ENCODE data around the gene NEGR1.

NEGR1 gene

DNA sequence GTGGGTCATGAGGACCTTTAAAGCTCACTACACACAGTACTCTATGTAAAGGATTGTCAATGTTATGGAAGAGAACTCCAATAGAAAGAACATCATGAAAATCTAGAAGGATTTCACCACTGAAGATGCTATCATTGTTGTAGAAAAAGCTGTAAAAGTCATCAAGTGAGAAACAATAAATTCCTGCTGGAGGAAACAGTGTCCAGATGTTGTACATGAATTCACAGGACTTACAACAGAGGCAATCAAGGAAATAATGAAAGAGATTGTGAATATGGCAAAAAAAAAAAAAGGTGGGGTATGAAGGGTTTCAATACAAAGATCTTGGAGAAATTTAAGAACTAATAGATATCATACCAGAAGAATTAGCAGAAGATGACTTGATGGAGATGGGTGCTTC lies 846.4 kb downstream of the NEGR1 start:
- no peak for DNase-seq (ENCODE audit: low read depth)
- no peak for TF ChIP-seq POLR2A (IDR thresholded peaks at IDR 0.05; ENCODE audit: extremely low read depth, insufficient read length)
- no peak for TF ChIP-seq MYC (IDR thresholded peaks at IDR 0.05; ENCODE audit: low read depth, low read length)
- TF ChIP-seq, protein P1, sequence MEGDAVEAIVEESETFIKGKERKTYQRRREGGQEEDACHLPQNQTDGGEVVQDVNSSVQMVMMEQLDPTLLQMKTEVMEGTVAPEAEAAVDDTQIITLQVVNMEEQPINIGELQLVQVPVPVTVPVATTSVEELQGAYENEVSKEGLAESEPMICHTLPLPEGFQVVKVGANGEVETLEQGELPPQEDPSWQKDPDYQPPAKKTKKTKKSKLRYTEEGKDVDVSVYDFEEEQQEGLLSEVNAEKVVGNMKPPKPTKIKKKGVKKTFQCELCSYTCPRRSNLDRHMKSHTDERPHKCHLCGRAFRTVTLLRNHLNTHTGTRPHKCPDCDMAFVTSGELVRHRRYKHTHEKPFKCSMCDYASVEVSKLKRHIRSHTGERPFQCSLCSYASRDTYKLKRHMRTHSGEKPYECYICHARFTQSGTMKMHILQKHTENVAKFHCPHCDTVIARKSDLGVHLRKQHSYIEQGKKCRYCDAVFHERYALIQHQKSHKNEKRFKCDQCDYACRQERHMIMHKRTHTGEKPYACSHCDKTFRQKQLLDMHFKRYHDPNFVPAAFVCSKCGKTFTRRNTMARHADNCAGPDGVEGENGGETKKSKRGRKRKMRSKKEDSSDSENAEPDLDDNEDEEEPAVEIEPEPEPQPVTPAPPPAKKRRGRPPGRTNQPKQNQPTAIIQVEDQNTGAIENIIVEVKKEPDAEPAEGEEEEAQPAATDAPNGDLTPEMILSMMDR (IDR thresholded peaks at IDR 0.05; ENCODE audit: low read depth, low read length): no peak
- no peak for TF ChIP-seq MAX (IDR thresholded peaks at IDR 0.05; ENCODE audit: low read depth, low read length)
- no peak overlapping the region for H3K4me3 ChIP-seq (ENCODE audit: low read depth, low read length)

DNA sequence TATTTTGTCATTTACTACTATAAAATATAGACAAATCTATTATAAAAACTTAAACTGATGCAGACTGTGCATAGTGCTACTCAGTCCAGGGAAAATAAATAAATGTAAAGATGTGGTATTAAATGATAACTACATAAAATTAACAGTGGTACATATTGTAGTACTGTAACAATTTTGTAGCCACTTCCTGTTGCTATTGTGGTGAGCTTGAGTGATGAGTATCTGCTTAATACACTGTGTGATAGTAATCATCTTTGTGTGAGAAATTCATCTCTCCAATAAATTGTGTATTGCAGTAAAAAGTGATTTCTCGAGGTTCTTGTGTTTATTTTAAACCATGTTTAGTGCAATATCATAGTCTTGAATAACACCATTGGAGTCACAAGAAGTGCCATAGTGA lies 848.1 kb downstream of the NEGR1 start:
- DNase-seq (ENCODE audit: low read depth): no peak
- TF ChIP-seq MYC (IDR thresholded peaks at IDR 0.05; ENCODE audit: low read depth, low read length): no peak
- TF ChIP-seq, protein P1 (IDR thresholded peaks at IDR 0.05; ENCODE audit: low read depth, low read length): no peak
- TF ChIP-seq POLR2A (IDR thresholded peaks at IDR 0.05; ENCODE audit: extremely low read depth, insufficient read length): no peak
- no peak for TF ChIP-seq MAX (IDR thresholded peaks at IDR 0.05; ENCODE audit: low read depth, low read length)
- no peak overlapping the region for H3K4me3 ChIP-seq (ENCODE audit: low read depth, low read length)

GRCh38 chr1:71428029-71428428 lies 854.3 kb downstream of the NEGR1 start:
- TF ChIP-seq MYC (IDR thresholded peaks at IDR 0.05; ENCODE audit: low read depth, low read length) (no peak), POLR2A (IDR thresholded peaks at IDR 0.05; ENCODE audit: extremely low read depth, insufficient read length) (no peak), MAX (IDR thresholded peaks at IDR 0.05; ENCODE audit: low read depth, low read length) (no peak)
- TF ChIP-seq, protein P1 (IDR thresholded peaks at IDR 0.05; ENCODE audit: low read depth, low read length): no peak
- no peak overlapping the region for H3K4me3 ChIP-seq (ENCODE audit: low read depth, low read length)
- no peak for DNase-seq (ENCODE audit: low read depth)

GRCh38 chr1:71427066-71427465 lies 855.3 kb downstream of the NEGR1 start:
- no peak overlapping the region for H3K4me3 ChIP-seq (ENCODE audit: low read depth, low read length)
- TF ChIP-seq POLR2A (IDR thresholded peaks at IDR 0.05; ENCODE audit: extremely low read depth, insufficient read length): no peak
- no peak for TF ChIP-seq MYC (IDR thresholded peaks at IDR 0.05; ENCODE audit: low read depth, low read length)
- no peak for TF ChIP-seq MAX (IDR thresholded peaks at IDR 0.05; ENCODE audit: low read depth, low read length)
- TF ChIP-seq, protein P1 (IDR thresholded peaks at IDR 0.05; ENCODE audit: low read depth, low read length): no peak
- no peak for DNase-seq (ENCODE audit: low read depth)

- TF ChIP-seq, protein P1 (IDR thresholded peaks at IDR 0.05; ENCODE audit: low read depth, low read length): no peak
- TF ChIP-seq MAX (IDR thresholded peaks at IDR 0.05; ENCODE audit: low read depth, low read length) (no peak), MYC (IDR thresholded peaks at IDR 0.05; ENCODE audit: low read depth, low read length) (no peak), POLR2A (IDR thresholded peaks at IDR 0.05; ENCODE audit: extremely low read depth, insufficient read length) (no peak)
- DNase-seq (ENCODE audit: low read depth): no peak
- no peak overlapping the region for H3K4me3 ChIP-seq (ENCODE audit: low read depth, low read length)
These were observed 857.8 kb downstream of the NEGR1 start for GRCh38 chr1:71424536-71424935.

- H3K4me3 ChIP-seq (ENCODE audit: low read depth, low read length): no peak overlapping the region
- TF ChIP-seq MAX (IDR thresholded peaks at IDR 0.05; ENCODE audit: low read depth, low read length): no peak
- no peak for TF ChIP-seq POLR2A (IDR thresholded peaks at IDR 0.05; ENCODE audit: extremely low read depth, insufficient read length)
- TF ChIP-seq, protein P1 (IDR thresholded peaks at IDR 0.05; ENCODE audit: low read depth, low read length): no peak
- no peak for DNase-seq (ENCODE audit: low read depth)
These were observed 860.1 kb downstream of the NEGR1 start for GRCh38 chr1:71422221-71422620.

All from NB4 (cell line).